ENCODE data around the gene LRRC14B.

GRCh38 chr5:178110-178509, 13.2 kb upstream of the LRRC14B start:
- TF ChIP-seq CTCF (conservative IDR thresholded peaks at IDR 0.05; ENCODE audit: low read depth in 2 of 2): no peak
- no peak for TF ChIP-seq EZH2phosphoT487 (IDR thresholded peaks at IDR 0.05; ENCODE audit: unreplicated experiment)
- no peak for TF ChIP-seq POLR2AphosphoS5 (IDR thresholded peaks at IDR 0.05; ENCODE audit: low read depth)
- TF ChIP-seq CREB1 (CRISPR knock-in tag; IDR thresholded peaks at IDR 0.05; ENCODE audit: low read depth): no peak
- no peak for TF ChIP-seq EZH2 (IDR thresholded peaks at IDR 0.05; ENCODE audit: low read depth, unreplicated experiment)

Data from GM23338 (cell line).